Activated T-helper 1 cell treated with anti-CD3 and anti-CD28 coated beads, Interleukin-12 subunit alpha, Interleukin-12 subunit beta, Interleukin-2, Interleukin-4 antibody, amounts not matched to agents 30 ng/mL and 10 ng/mL and 1 ng/mL, durations not matched to agents 14 hours and 24 hours and 36 hours (primary cell): Measurements from ENCODE around the gene NHS. TPM values are rescaled to one million over a fixed set of nuclear protein-coding genes. Genes with fewer than 3 reads are reported as not detected.

Experiments used
- DNase-seq: peaks from one replicate; pipeline ENCODE4 v3.0.0; 2021; ENCODE audit warnings: low spot score
- H3K27ac Mint-ChIP-seq: one replicate; pipeline ENCODE4 v1.8.0; 2021; ENCODE audit warnings: mild to moderate bottlenecking, mixed read lengths
- H3K27me3 Mint-ChIP-seq: one replicate; pipeline ENCODE4 v1.8.0; 2022; ENCODE audit warnings: mild to moderate bottlenecking, moderate library complexity, mixed read lengths; ENCODE audit not compliant: insufficient read depth
- H3K36me3 Mint-ChIP-seq: one replicate; pipeline ENCODE4 v1.8.0; 2021; ENCODE audit warnings: low read depth, mixed read lengths
- H3K4me1 Mint-ChIP-seq: one replicate; pipeline ENCODE4 v1.8.0; 2021; ENCODE audit warnings: low read depth, mixed read lengths
- H3K4me3 Mint-ChIP-seq: one replicate; pipeline ENCODE4 v1.8.0; 2021; ENCODE audit warnings: mild to moderate bottlenecking, moderate library complexity, mixed read lengths
- H3K9me3 Mint-ChIP-seq: one replicate; pipeline ENCODE4 v1.8.0; 2021; ENCODE audit warnings: mixed read lengths
- intact Hi-C: fragments of 100-400 bp; cut with micrococcal nuclease; formaldehyde crosslinking; loops from one replicate; pipeline ENCODE4 v1.15.1; 2024
- total RNA-seq: library from RNA; stranded (reverse); gene quantifications from 2 replicates; pipeline ENCODE4 v1.2.3, GENCODE V29; 2022

Gene NHS
- total RNA-seq, 1 donor from 2014 or later = 8.1 TPM

GRCh38 chrX:17617806-17618205 is 242.8 kb downstream of the NHS start:
- H3K27me3 Mint-ChIP-seq = peaks cover 2% of the 10 kb centered on the region
- H3K4me1 Mint-ChIP-seq = peaks cover 14% of the 10 kb centered on the region
- DNase-seq = no peak
- H3K27ac Mint-ChIP-seq = no peak overlapping the region
- H3K36me3 Mint-ChIP-seq = no peaks in the 10 kb centered on the region
- no peaks in the 10 kb centered on the region for H3K9me3 Mint-ChIP-seq
- intact Hi-C loops = no loop called here
- H3K4me3 Mint-ChIP-seq = no peak overlapping the region

- H3K4me1 Mint-ChIP-seq = no peaks in the 10 kb centered on the region
- H3K27me3 Mint-ChIP-seq = peaks cover 3% of the 10 kb centered on the region
- intact Hi-C loops = no loop called here
Measured at GRCh38 chrX:17621566-17622270, 246.7 kb downstream of the NHS start.

GRCh38 chrX:17622331-17622730 is 247.3 kb downstream of the NHS start:
- H3K27me3 Mint-ChIP-seq = peaks cover 3% of the 10 kb centered on the region
- no peaks in the 10 kb centered on the region for H3K4me1 Mint-ChIP-seq
- intact Hi-C loops = no loop called here
- no peak overlapping the region for H3K4me3 Mint-ChIP-seq
- DNase-seq = no peak
- no peak overlapping the region for H3K27ac Mint-ChIP-seq
- H3K9me3 Mint-ChIP-seq = no peaks in the 10 kb centered on the region
- no peaks in the 10 kb centered on the region for H3K36me3 Mint-ChIP-seq

More at GRCh38 chrX:17621566-17622270, 246.7 kb downstream of the NHS start:
- DNase-seq = no peak
- Mint-ChIP-seq H3K27ac (no peak overlapping the region), H3K36me3 (no peaks in the 10 kb centered on the region), H3K4me3 (no peak overlapping the region), H3K9me3 (no peaks in the 10 kb centered on the region)

- Mint-ChIP-seq H3K36me3 (no peaks in the 10 kb centered on the region), H3K4me1 (no peaks in the 10 kb centered on the region), H3K4me3 (no peak overlapping the region), H3K9me3 (no peaks in the 10 kb centered on the region), H3K27me3 (peaks cover 3% of the 10 kb centered on the region), H3K27ac (no peak overlapping the region)
- DNase-seq = no peak
- intact Hi-C loops = no loop called here
Measured at GRCh38 chrX:17623750-17624149, 248.8 kb downstream of the NHS start.

- Mint-ChIP-seq H3K27me3 (peaks cover 3% of the 10 kb centered on the region), H3K27ac (no peak overlapping the region), H3K4me1 (no peaks in the 10 kb centered on the region), H3K4me3 (no peak overlapping the region), H3K36me3 (peaks cover 2% of the 10 kb centered on the region), H3K9me3 (no peaks in the 10 kb centered on the region)
- DNase-seq = no peak
- intact Hi-C loops = no loop called here
Measured at GRCh38 chrX:17627026-17627425, 252.0 kb downstream of the NHS start.

GRCh38 chrX:17628976-17629375 is 254.0 kb downstream of the NHS start:
- H3K27me3 Mint-ChIP-seq = peaks cover 3% of the 10 kb centered on the region
- H3K4me3 Mint-ChIP-seq = no peak overlapping the region
- peaks cover 9% of the 10 kb centered on the region for H3K4me1 Mint-ChIP-seq
- no peak for DNase-seq
- intact Hi-C loops = no loop called here
- no peak overlapping the region for H3K27ac Mint-ChIP-seq
- H3K9me3 Mint-ChIP-seq = no peaks in the 10 kb centered on the region
- H3K36me3 Mint-ChIP-seq = peaks cover 2% of the 10 kb centered on the region

GRCh38 chrX:17629519-17629918 is 254.5 kb downstream of the NHS start:
- Mint-ChIP-seq H3K9me3 (no peaks in the 10 kb centered on the region), H3K27ac (no peak overlapping the region), H3K27me3 (peaks cover 3% of the 10 kb centered on the region), H3K36me3 (peaks cover 2% of the 10 kb centered on the region), H3K4me3 (no peak overlapping the region), H3K4me1 (peaks cover 9% of the 10 kb centered on the region)
- intact Hi-C loops = no loop called here
- DNase-seq = no peak

GRCh38 chrX:17631647-17632046 is 256.6 kb downstream of the NHS start:
- Mint-ChIP-seq H3K27me3 (no peaks in the 10 kb centered on the region), H3K36me3 (peaks cover 2% of the 10 kb centered on the region), H3K9me3 (no peaks in the 10 kb centered on the region), H3K4me1 (peaks cover 9% of the 10 kb centered on the region), H3K27ac (no peak overlapping the region), H3K4me3 (no peak overlapping the region)
- intact Hi-C loops = loop anchor here (10.0 kb wide), 1 partner anchor 53 kb away; no protein-coding TSS in a partner anchor
- DNase-seq = no peak

GRCh38 chrX:17632942-17633341 is 257.9 kb downstream of the NHS start:
- H3K9me3 Mint-ChIP-seq = no peaks in the 10 kb centered on the region
- peak overlapping the region; percentile 76 for H3K27ac Mint-ChIP-seq
- no peak for DNase-seq
- peaks cover 2% of the 10 kb centered on the region for H3K36me3 Mint-ChIP-seq
- H3K27me3 Mint-ChIP-seq = no peaks in the 10 kb centered on the region
- H3K4me1 Mint-ChIP-seq = peaks cover 9% of the 10 kb centered on the region
- intact Hi-C loops = loop anchor here (1.0 to 10.0 kb wide), 2 partner anchors 21 to 52 kb away; no protein-coding TSS in a partner anchor
- H3K4me3 Mint-ChIP-seq = peak overlapping the region; percentile 53

- Mint-ChIP-seq H3K27me3 (no peaks in the 10 kb centered on the region), H3K36me3 (peaks cover 2% of the 10 kb centered on the region), H3K4me1 (peaks cover 9% of the 10 kb centered on the region), H3K4me3 (peak overlapping the region; percentile 53), H3K27ac (peak overlapping the region; percentile 76), H3K9me3 (no peaks in the 10 kb centered on the region)
- DNase-seq = no peak
- intact Hi-C loops = loop anchor here (1.0 to 10.0 kb wide), 2 partner anchors 21 to 51 kb away; no protein-coding TSS in a partner anchor
Measured at GRCh38 chrX:17633546-17633945, 258.5 kb downstream of the NHS start.

- no peaks in the 10 kb centered on the region for H3K27me3 Mint-ChIP-seq
- no peak overlapping the region for H3K4me3 Mint-ChIP-seq
- intact Hi-C loops = loop anchor here (10.0 kb wide), 1 partner anchor 50 kb away; no protein-coding TSS in a partner anchor
- peaks cover 9% of the 10 kb centered on the region for H3K4me1 Mint-ChIP-seq
- no peaks in the 10 kb centered on the region for H3K9me3 Mint-ChIP-seq
- no peaks in the 10 kb centered on the region for H3K36me3 Mint-ChIP-seq
- no peak for DNase-seq
- H3K27ac Mint-ChIP-seq = no peak overlapping the region
Measured at GRCh38 chrX:17634542-17635207, 259.7 kb downstream of the NHS start.

GRCh38 chrX:17635231-17635630 is 260.2 kb downstream of the NHS start:
- H3K4me1 Mint-ChIP-seq = peaks cover 9% of the 10 kb centered on the region
- no peaks in the 10 kb centered on the region for H3K9me3 Mint-ChIP-seq
- H3K36me3 Mint-ChIP-seq = no peaks in the 10 kb centered on the region
- no peak for DNase-seq
- intact Hi-C loops = loop anchor here (10.0 kb wide), 1 partner anchor 50 kb away; no protein-coding TSS in a partner anchor
- no peaks in the 10 kb centered on the region for H3K27me3 Mint-ChIP-seq
- no peak overlapping the region for H3K27ac Mint-ChIP-seq
- H3K4me3 Mint-ChIP-seq = no peak overlapping the region

GRCh38 chrX:17637235-17637634 is 262.2 kb downstream of the NHS start:
- no peak overlapping the region for H3K27ac Mint-ChIP-seq
- H3K36me3 Mint-ChIP-seq = no peaks in the 10 kb centered on the region
- no peak for DNase-seq
- no peaks in the 10 kb centered on the region for H3K27me3 Mint-ChIP-seq
- intact Hi-C loops = loop anchor here (10.0 kb wide), 1 partner anchor 48 kb away; no protein-coding TSS in a partner anchor
- peaks cover 9% of the 10 kb centered on the region for H3K4me1 Mint-ChIP-seq
- H3K4me3 Mint-ChIP-seq = no peak overlapping the region
- H3K9me3 Mint-ChIP-seq = no peaks in the 10 kb centered on the region
